Measurements from ENCODE around the gene HOXD3. TPM values are rescaled to one million over a fixed set of nuclear protein-coding genes. Genes with fewer than 3 reads are reported as not detected.

Gene HOXD3
- total RNA-seq, 1 experiment from 2014 or later, result 1.2 TPM

DNA sequence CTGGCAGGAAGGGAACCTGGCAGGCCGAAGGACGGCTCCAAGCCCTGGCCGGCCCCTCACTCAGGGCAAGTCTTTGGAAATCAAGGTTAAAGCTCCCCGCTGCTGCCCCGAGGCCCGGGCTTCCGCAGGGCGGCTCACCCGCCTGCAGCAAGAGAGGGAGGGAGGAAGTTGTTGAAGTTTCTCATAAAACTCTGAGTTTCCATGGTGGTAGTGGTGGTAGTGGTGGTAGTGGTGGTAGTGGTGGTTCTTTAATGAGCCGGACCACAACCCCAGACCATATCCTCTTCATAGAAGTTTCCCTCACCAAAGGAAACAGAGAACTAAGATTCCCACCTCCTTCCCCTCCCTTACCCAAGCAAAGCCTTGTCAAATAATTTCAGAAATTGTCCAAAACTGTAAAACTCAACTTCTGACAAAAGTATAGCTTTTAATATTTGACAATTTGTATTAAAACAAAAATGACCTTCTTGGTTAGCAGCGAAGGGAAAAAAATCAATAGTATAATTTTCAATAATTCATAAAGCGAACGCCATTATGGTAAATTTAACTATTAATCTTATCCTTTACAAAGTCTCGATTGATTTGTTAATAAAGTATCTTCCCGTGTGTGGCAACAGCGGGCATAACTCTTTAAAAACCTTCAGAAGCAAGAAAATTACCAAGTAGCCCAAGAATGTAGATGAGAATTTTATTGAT lies 42.0 kb upstream of the HOXD3 start:
- POLR2A ChIA-PET, result no interaction called here
- BruUV-seq (replicated peaks), result no TSS peak
- Histone ChIP-seq H3K27me3 (replicated peaks; ENCODE audit: control insufficient read depth, insufficient read depth, low read length) (peaks cover 8% of the 10 kb centered on the region), H3K4me3 (ENCODE audit: low read depth, low read length) (no peak overlapping the region), H3K9me3 (no peaks in the 10 kb centered on the region), H3K4me1 (no peaks in the 10 kb centered on the region), H3K36me3 (ENCODE audit: control insufficient read depth, insufficient read depth, low read length) (no peaks in the 10 kb centered on the region)
- intact Hi-C loops (cut with micrococcal nuclease; ENCODE audit: unreplicated experiment), result no loop called here
- TF ChIP-seq CTCF (IDR thresholded peaks at IDR 0.05; ENCODE audit: insufficient read depth in 1 of 2, low read depth in 1 of 2, low read length in 1 of 2, severe bottlenecking in 1 of 2, unreplicated experiment in 1 of 2), result no peak
- Mint-ChIP-seq H3K36me3 (ENCODE audit: insufficient read depth, unreplicated experiment) (no peaks in the 10 kb centered on the region), H3K9me3 (ENCODE audit: unreplicated experiment) (no peaks in the 10 kb centered on the region), H3K4me1 (ENCODE audit: low read depth, unreplicated experiment) (no peaks in the 10 kb centered on the region), H3K27ac (ENCODE audit: unreplicated experiment) (no peak overlapping the region), H3K4me3 (ENCODE audit: unreplicated experiment) (no peak overlapping the region), H3K27me3 (ENCODE audit: insufficient read depth, unreplicated experiment) (peaks cover 58% of the 10 kb centered on the region)
- CTCF ChIA-PET, result no interaction called here
- no peak for DNase-seq

DNA sequence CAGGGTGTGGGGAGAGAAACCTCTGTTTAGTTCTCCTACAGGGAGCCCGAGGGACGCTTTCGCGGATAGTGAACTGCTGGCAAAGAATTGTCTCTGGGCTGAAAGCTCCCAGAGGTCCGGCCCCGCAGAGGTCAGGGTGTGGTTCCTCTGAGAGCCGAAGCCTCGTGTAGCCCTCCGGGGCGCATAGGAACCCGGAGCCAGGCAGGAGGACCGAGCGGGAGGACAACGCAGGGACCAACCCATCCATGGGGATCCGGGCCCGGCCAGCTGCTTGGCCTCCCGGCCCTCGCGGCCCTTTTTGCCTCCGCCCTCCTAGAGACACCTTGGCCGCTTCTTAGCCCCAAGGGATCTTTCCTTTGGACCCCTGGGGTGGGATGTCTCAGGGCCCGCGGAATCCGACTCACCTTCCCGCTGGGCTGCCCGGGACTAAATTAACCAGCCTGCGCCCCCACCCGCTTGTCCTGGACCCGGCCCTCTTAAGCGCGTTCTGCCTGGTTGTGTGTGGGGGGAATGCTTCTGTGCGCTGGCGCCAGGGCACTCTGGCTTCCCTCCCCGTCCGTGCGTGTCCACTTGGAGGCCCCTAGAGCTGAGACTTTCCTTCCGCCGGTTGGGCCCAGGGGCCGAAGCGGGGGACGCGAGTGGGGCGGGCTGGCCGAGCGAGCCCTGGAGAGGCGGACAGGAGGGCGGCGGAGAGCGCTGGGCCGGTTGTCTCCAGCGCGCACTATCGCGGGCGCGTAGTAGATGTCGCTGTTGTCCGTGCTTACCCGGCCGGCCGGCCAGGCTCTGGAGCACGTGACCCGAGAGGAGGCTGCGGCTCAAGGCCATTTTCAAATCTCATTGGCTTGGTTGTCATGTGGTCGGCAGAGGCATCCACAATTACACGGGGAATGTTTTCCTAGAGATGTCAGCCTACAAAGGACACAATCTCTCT lies 41.0 kb upstream of the HOXD3 start, which contains the start of gene HOXD10:
Gene HOXD10 (plus strand): TSS at position 896 of the 931 bp plus-strand sequence. CDS start 56 bp downstream, outside the sequence.
- Mint-ChIP-seq H3K27me3 (ENCODE audit: insufficient read depth, unreplicated experiment) (peaks cover 65% of the 10 kb centered on the region), H3K9me3 (ENCODE audit: unreplicated experiment) (no peaks in the 10 kb centered on the region), H3K4me1 (ENCODE audit: low read depth, unreplicated experiment) (no peaks in the 10 kb centered on the region), H3K36me3 (ENCODE audit: insufficient read depth, unreplicated experiment) (no peaks in the 10 kb centered on the region), H3K27ac (ENCODE audit: unreplicated experiment) (no peak within 1 kb of the TSS), H3K4me3 (ENCODE audit: unreplicated experiment) (peak within 1 kb of the TSS; percentile 61)
- peak; percentile 79 to 81 for DNase-seq
- no peaks in the 10 kb centered on the region for H3K36me3 ChIP-seq (ENCODE audit: control insufficient read depth, insufficient read depth, low read length)
- no TSS peak for BruUV-seq (replicated peaks)
- H3K9me3 ChIP-seq, result no peaks in the 10 kb centered on the region
- intact Hi-C loops (cut with micrococcal nuclease; ENCODE audit: unreplicated experiment), result no loop called here
- H3K4me3 ChIP-seq (ENCODE audit: low read depth, low read length), result peak within 1 kb of the TSS; percentile 19; the same call in 1 of the 2 replicates
- peaks cover 8% of the 10 kb centered on the region for H3K27me3 ChIP-seq (replicated peaks; ENCODE audit: control insufficient read depth, insufficient read depth, low read length)
- TF ChIP-seq CTCF (IDR thresholded peaks at IDR 0.05; ENCODE audit: insufficient read depth in 1 of 2, low read depth in 1 of 2, low read length in 1 of 2, severe bottlenecking in 1 of 2, unreplicated experiment in 1 of 2), result peak; percentile 43 to 49
- H3K4me1 ChIP-seq, result no peaks in the 10 kb centered on the region
- ChIA-PET CTCF (no interaction called here), POLR2A (no interaction called here)

- H3K27me3 Mint-ChIP-seq (ENCODE audit: insufficient read depth, unreplicated experiment), result peaks cover 65% of the 10 kb centered on the region
- Histone ChIP-seq H3K27me3 (replicated peaks; ENCODE audit: control insufficient read depth, insufficient read depth, low read length) (peaks cover 10% of the 10 kb centered on the region), H3K4me3 (ENCODE audit: low read depth, low read length) (no peak overlapping the region), H3K9me3 (no peaks in the 10 kb centered on the region), H3K4me1 (no peaks in the 10 kb centered on the region), H3K36me3 (ENCODE audit: control insufficient read depth, insufficient read depth, low read length) (no peaks in the 10 kb centered on the region)
- DNase-seq, result no peak
- H3K4me3 Mint-ChIP-seq (ENCODE audit: unreplicated experiment), result peak overlapping the region; percentile 61
- H3K9me3 Mint-ChIP-seq (ENCODE audit: unreplicated experiment), result no peaks in the 10 kb centered on the region
- BruUV-seq (replicated peaks), result no TSS peak
- TF ChIP-seq CTCF (IDR thresholded peaks at IDR 0.05; ENCODE audit: insufficient read depth in 1 of 2, low read depth in 1 of 2, low read length in 1 of 2, severe bottlenecking in 1 of 2, unreplicated experiment in 1 of 2), result no peak
- intact Hi-C loops (cut with micrococcal nuclease; ENCODE audit: unreplicated experiment), result no loop called here
- CTCF ChIA-PET, result no interaction called here
- POLR2A ChIA-PET, result no interaction called here
- H3K27ac Mint-ChIP-seq (ENCODE audit: unreplicated experiment), result no peak overlapping the region
- H3K4me1 Mint-ChIP-seq (ENCODE audit: low read depth, unreplicated experiment), result no peaks in the 10 kb centered on the region
- no peaks in the 10 kb centered on the region for H3K36me3 Mint-ChIP-seq (ENCODE audit: insufficient read depth, unreplicated experiment)
Measured at GRCh38 chr2:176117162-176117822, 39.8 kb upstream of the HOXD3 start.

All from Caco-2 (cell line).